Astrocyte of the spinal cord (primary cell): ENCODE measurements around the gene IDH3G.

Source experiments
- DNase-seq: peaks from one replicate; pipeline ENCODE4 v3.0.0; 2011; ENCODE audit warnings: low read depth, low spot score
- H3K4me3 ChIP-seq: 2 replicates; pipeline ENCODE4 v1.5.1; 2011; ENCODE audit warnings: low read depth, mild to moderate bottlenecking, low read length, moderate library complexity
- in situ Hi-C: cut with HindIII; loops from 2 replicates; pipeline ENCODE4 v1.10.0; 2017; ENCODE audit warnings: low sequenced_read_pairs
- TF ChIP-seq, protein P1 (sequence below): IDR thresholded peaks from 2 replicates; pipeline ENCODE4 v1.5.1; 2012; ENCODE audit warnings: low read depth, mild to moderate bottlenecking, low read length, inconsistent platforms

The IDH3G gene

DNA sequence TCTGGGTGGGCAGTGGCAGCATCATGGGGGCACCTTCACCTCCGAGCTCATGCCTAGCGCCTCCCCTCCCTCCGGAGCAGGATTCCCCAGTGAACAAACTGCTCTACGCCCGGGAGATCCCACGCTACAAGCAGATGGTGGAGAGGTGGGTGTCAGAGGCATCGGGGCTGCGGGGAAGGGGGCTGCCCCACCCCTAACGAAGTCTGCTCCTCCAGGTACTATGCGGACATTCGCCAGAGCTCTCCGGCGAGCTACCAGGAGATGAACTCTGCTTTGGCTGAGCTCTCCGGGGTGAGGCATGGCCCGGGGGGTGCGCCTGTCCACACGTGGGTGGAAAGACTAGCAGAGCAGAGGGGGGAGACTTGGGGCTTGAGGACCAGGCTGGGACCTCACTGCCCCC, 16.0 kb downstream of the IDH3G start:
- no peak for DNase-seq
- no peak overlapping the region for H3K4me3 ChIP-seq
- TF ChIP-seq, protein P1, sequence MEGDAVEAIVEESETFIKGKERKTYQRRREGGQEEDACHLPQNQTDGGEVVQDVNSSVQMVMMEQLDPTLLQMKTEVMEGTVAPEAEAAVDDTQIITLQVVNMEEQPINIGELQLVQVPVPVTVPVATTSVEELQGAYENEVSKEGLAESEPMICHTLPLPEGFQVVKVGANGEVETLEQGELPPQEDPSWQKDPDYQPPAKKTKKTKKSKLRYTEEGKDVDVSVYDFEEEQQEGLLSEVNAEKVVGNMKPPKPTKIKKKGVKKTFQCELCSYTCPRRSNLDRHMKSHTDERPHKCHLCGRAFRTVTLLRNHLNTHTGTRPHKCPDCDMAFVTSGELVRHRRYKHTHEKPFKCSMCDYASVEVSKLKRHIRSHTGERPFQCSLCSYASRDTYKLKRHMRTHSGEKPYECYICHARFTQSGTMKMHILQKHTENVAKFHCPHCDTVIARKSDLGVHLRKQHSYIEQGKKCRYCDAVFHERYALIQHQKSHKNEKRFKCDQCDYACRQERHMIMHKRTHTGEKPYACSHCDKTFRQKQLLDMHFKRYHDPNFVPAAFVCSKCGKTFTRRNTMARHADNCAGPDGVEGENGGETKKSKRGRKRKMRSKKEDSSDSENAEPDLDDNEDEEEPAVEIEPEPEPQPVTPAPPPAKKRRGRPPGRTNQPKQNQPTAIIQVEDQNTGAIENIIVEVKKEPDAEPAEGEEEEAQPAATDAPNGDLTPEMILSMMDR, result no peak
- in situ Hi-C loops, result no loop called here

DNA sequence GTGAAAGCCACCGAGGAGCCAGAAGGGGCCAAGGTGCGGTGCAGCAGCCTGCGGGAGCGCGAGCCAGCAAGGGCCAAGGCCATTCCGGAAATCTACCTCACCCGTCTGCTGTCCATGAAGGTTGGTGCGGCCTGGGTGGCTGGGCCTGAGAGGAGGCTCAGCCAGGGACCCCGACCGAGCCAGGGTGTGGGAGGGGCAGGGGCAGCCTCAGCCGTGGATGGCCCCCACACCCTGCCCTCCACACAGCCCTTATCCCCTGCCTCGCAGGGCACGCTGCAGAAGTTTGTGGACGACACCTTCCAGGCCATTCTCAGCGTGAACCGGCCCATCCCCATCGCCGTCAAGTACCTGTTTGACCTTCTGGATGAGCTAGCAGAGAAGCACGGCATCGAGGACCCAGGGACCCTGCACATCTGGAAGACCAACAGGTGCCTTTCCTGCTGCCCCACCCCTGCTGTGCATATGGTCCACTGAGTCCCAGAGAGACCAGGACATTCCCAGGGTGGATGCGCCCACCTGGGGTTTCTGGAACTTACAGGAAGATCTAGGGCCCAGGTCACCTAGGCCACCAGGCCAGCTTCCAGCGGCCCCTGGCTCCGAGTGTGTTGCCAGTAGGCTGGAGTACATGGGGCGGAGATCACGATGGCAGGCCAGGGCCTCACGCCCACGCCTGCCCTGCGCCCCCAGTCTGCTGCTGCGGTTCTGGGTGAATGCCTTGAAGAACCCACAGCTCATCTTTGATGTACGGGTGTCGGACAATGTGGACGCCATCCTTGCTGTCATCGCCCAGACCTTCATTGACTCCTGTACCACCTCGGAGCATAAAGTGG, 16.7 kb downstream of the IDH3G start:
- in situ Hi-C loops, result no loop called here
- DNase-seq, result no peak
- TF ChIP-seq, protein P1, result no peak

DNA sequence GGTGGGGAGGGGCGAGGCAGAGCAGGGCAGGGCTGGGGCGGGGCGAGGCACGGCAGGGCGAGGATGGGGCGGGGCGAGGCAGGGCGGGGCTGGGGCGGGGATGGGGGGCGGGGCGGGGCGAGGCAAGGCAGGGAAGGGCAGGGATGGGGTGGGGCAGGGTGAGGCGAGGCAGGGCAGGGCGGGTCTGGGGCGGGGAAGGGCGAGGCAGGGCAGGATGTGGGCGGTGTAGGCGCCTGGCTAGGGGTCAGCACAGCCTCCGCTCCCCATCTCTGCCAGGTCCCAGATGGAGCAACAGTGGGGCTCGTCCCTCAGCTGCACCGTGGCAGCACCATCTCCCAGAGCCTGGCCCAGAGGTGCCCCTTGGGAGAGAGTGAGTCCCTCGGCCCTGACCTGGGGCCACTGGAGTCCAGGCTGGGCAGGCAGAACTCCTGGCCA, 17.5 kb downstream of the IDH3G start:
- no peak for DNase-seq
- in situ Hi-C loops, result no loop called here
- no peak overlapping the region for H3K4me3 ChIP-seq
- TF ChIP-seq, protein P1, result no peak

More for the DNA sequence above, 16.7 kb downstream of the IDH3G start:
- H3K4me3 ChIP-seq, result no peak overlapping the region

DNA sequence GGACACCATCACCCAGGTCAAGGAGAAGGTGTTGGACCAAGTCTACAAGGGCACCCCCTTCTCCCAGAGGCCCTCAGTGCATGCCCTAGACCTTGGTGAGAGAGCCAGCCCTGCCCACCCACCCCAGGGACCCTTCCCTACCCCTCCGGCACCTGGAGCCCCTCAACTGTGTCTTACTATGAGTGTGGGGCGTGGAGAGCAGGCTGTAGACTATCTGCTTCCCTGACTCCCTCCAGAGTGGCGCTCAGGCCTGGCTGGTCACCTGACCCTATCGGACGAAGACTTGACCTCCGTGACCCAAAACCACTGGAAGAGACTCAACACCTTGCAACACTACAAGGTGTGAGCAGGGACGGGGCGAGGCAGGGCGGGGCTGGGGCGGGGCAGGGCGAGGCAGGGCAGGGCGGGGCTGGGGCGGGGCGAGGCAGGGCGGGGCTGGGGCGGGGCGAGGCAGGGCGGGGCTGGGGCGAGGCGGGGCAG, 18.0 kb downstream of the IDH3G start:
- no peak overlapping the region for H3K4me3 ChIP-seq
- in situ Hi-C loops, result no loop called here
- TF ChIP-seq, protein P1, result no peak
- DNase-seq, result no peak

DNA sequence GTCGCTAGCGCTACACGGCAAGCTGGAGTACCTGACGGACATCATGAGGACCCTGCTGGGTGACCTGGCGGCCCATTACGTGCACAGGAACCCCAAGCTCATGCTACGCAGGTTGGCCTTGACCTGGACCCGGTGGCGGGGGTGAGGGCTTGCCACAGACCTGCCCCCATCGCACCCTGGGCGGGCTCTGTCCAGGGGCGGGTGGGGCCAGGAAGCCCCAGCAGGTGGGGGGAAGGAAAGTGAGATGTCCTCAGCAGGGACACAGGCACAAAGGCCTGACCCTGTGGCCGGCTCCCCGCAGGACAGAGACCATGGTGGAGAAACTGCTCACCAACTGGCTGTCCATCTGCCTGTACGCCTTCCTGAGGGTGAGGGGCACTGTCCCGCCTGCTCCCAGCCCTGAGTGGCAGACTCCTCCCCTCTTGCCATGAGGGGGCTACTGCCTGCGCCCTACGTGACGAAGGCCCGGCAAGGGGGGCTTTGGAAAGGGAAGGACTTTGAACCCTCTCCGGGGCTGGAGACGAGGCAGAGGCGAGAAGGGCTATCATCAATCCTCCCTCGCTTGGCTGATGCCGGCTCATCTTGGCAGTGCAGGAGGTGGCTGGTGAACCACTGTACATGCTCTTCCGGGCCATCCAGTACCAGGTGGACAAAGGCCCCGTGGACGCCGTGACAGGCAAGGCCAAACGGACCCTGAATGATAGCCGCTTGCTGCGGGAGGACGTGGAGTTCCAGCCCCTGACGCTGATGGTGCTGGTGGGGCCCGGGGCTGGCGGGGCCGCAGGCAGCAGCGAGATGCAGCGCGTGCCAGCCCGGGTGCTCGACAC, 18.7 kb downstream of the IDH3G start:
- TF ChIP-seq, protein P1, result no peak
- DNase-seq, result no peak
- in situ Hi-C loops, result no loop called here
- H3K4me3 ChIP-seq, result no peak overlapping the region

DNA sequence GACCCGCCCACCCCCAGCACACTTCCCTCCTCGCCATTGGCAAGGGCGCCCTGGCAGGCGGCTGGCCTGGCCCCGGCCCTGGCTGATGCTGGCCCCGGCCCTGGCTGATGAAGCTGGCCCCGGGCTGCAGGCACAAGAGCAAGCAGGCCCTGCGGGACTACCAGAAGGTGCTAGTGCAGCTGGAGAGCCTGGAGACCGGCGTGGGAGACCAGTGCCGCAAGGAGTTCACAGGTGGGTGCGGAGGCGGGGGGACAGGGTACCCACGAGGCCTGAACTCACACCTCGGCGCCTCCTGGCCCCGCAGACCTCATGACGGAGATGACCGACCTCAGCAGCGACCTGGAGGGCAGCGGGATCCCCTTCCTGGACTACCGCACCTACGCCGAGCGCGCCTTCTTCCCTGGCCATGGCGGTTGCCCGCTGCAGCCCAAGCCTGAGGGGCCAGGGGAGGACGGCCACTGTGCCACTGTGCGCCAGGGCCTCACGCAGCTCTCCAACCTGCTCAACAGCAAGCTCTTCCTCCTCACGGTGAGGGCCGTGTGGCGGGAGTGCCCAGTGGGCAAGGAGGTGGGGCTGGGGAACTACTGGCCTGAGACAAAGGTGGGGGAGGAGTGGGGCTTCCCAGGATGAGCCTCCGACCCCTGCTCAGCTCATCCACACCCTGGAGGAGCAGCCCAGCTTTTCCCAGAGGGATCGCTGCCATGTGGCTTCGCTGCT, 19.4 kb downstream of the IDH3G start:
- in situ Hi-C loops, result no loop called here
- DNase-seq, result no peak
- TF ChIP-seq, protein P1, result no peak

More for the DNA sequence above, 19.4 kb downstream of the IDH3G start:
- no peak overlapping the region for H3K4me3 ChIP-seq
